Activated T-helper 17 cell treated with anti-CD3 and anti-CD28 coated beads, Interleukin-2, amount 50 U/mL, for 72 hours (primary cell): ENCODE measurements around the gene PYGM. TPM values are rescaled to one million over a fixed set of nuclear protein-coding genes. Genes with fewer than 3 reads are reported as not detected.

Experiments used
- ATAC-seq: fragments of 150-1000 bp; cut with Tn5 transposase; replicated peaks from 2 replicates; pipeline ENCODE4 v1.10.0; 2021; ENCODE audit warnings: mild to moderate bottlenecking, moderate library complexity
- H3K27ac Mint-ChIP-seq: one replicate; pipeline ENCODE4 v1.8.0; 2022; ENCODE audit warnings: mixed read lengths
- H3K27me3 Mint-ChIP-seq: one replicate; pipeline ENCODE4 v1.8.0; 2022; ENCODE audit warnings: mixed read lengths
- H3K36me3 Mint-ChIP-seq: one replicate; pipeline ENCODE4 v1.8.0; 2022; ENCODE audit warnings: low read depth, mild to moderate bottlenecking, mixed read lengths
- H3K4me1 Mint-ChIP-seq: one replicate; pipeline ENCODE4 v1.8.0; 2022; ENCODE audit warnings: mixed read lengths
- H3K4me3 Mint-ChIP-seq: one replicate; pipeline ENCODE4 v1.8.0; 2022; ENCODE audit warnings: mild to moderate bottlenecking, mixed read lengths
- H3K9me3 Mint-ChIP-seq: one replicate; pipeline ENCODE4 v1.8.0; 2022; ENCODE audit warnings: mixed read lengths
- total RNA-seq, 2 donors: library from RNA; stranded (reverse); gene quantifications; one replicate each; pipeline ENCODE4 v1.2.3, GENCODE V29; 2022

Gene PYGM
- total RNA-seq, 2 donors from 2014 or later, result 4.0 to 4.7 TPM

GRCh38 chr11:64796757-64797541, 37.2 kb upstream of the PYGM start:
- H3K27me3 Mint-ChIP-seq, result no peaks in the 10 kb centered on the region
- no peaks in the 10 kb centered on the region for H3K9me3 Mint-ChIP-seq
- H3K4me3 Mint-ChIP-seq, result no peak overlapping the region
- peaks cover 76% of the 10 kb centered on the region for H3K36me3 Mint-ChIP-seq
- H3K27ac Mint-ChIP-seq, result no peak overlapping the region
- no peak for ATAC-seq
- peaks cover 12% of the 10 kb centered on the region for H3K4me1 Mint-ChIP-seq

GRCh38 chr11:64796047-64796756, 36.4 kb upstream of the PYGM start:
- ATAC-seq, result no peak
- H3K4me1 Mint-ChIP-seq, result peaks cover 12% of the 10 kb centered on the region
- H3K27me3 Mint-ChIP-seq, result no peaks in the 10 kb centered on the region
- peaks cover 68% of the 10 kb centered on the region for H3K36me3 Mint-ChIP-seq
- H3K4me3 Mint-ChIP-seq, result no peak overlapping the region
- H3K9me3 Mint-ChIP-seq, result no peaks in the 10 kb centered on the region
- peak overlapping the region; percentile 46 for H3K27ac Mint-ChIP-seq

- Mint-ChIP-seq H3K4me1 (peaks cover 12% of the 10 kb centered on the region), H3K36me3 (peaks cover 71% of the 10 kb centered on the region), H3K9me3 (no peaks in the 10 kb centered on the region), H3K27ac (peak overlapping the region; percentile 29), H3K27me3 (no peaks in the 10 kb centered on the region), H3K4me3 (no peak overlapping the region)
- no peak for ATAC-seq
Observed at GRCh38 chr11:64794526-64794925, 34.8 kb upstream of the PYGM start.

- Mint-ChIP-seq H3K4me3 (no peak overlapping the region), H3K36me3 (peaks cover 66% of the 10 kb centered on the region), H3K27me3 (no peaks in the 10 kb centered on the region), H3K9me3 (no peaks in the 10 kb centered on the region), H3K27ac (peak overlapping the region; percentile 29), H3K4me1 (peaks cover 7% of the 10 kb centered on the region)
- no peak for ATAC-seq
Observed at GRCh38 chr11:64793271-64794160, 33.7 kb upstream of the PYGM start.

- no peak overlapping the region for H3K27ac Mint-ChIP-seq
- H3K27me3 Mint-ChIP-seq, result no peaks in the 10 kb centered on the region
- peaks cover 56% of the 10 kb centered on the region for H3K36me3 Mint-ChIP-seq
- no peaks in the 10 kb centered on the region for H3K9me3 Mint-ChIP-seq
- no peak overlapping the region for H3K4me3 Mint-ChIP-seq
- no peak for ATAC-seq
- peaks cover 7% of the 10 kb centered on the region for H3K4me1 Mint-ChIP-seq
Observed at GRCh38 chr11:64792482-64792881, 32.7 kb upstream of the PYGM start.

- Mint-ChIP-seq H3K4me3 (no peak overlapping the region), H3K27me3 (no peaks in the 10 kb centered on the region), H3K27ac (no peak overlapping the region), H3K36me3 (peaks cover 55% of the 10 kb centered on the region), H3K4me1 (peaks cover 7% of the 10 kb centered on the region), H3K9me3 (no peaks in the 10 kb centered on the region)
- no peak for ATAC-seq
Observed at GRCh38 chr11:64791781-64792291, 32.1 kb upstream of the PYGM start.

- H3K9me3 Mint-ChIP-seq, result no peaks in the 10 kb centered on the region
Observed at GRCh38 chr11:64790205-64791095, 30.7 kb upstream of the PYGM start.

GRCh38 chr11:64789331-64790204, 29.8 kb upstream of the PYGM start:
- Mint-ChIP-seq H3K9me3 (no peaks in the 10 kb centered on the region), H3K4me1 (peaks cover 3% of the 10 kb centered on the region), H3K4me3 (no peak overlapping the region), H3K27ac (no peak overlapping the region), H3K36me3 (peaks cover 32% of the 10 kb centered on the region), H3K27me3 (no peaks in the 10 kb centered on the region)
- no peak for ATAC-seq

More at GRCh38 chr11:64790205-64791095, 30.7 kb upstream of the PYGM start:
- Mint-ChIP-seq H3K4me1 (peaks cover 7% of the 10 kb centered on the region), H3K4me3 (no peak overlapping the region), H3K36me3 (peaks cover 41% of the 10 kb centered on the region), H3K27ac (no peak overlapping the region), H3K27me3 (no peaks in the 10 kb centered on the region)
- no peak for ATAC-seq

- Mint-ChIP-seq H3K27ac (no peak overlapping the region), H3K9me3 (no peaks in the 10 kb centered on the region), H3K27me3 (no peaks in the 10 kb centered on the region), H3K4me1 (no peaks in the 10 kb centered on the region), H3K4me3 (no peak overlapping the region), H3K36me3 (peaks cover 23% of the 10 kb centered on the region)
- ATAC-seq, result no peak
Observed at GRCh38 chr11:64788321-64789215, 28.8 kb upstream of the PYGM start.

GRCh38 chr11:64787526-64788320, 27.9 kb upstream of the PYGM start:
- Mint-ChIP-seq H3K27me3 (no peaks in the 10 kb centered on the region), H3K4me3 (no peak overlapping the region), H3K4me1 (no peaks in the 10 kb centered on the region), H3K27ac (no peak overlapping the region), H3K9me3 (no peaks in the 10 kb centered on the region), H3K36me3 (peaks cover 19% of the 10 kb centered on the region)
- peak; percentile 79 for ATAC-seq

- Mint-ChIP-seq H3K27ac (no peak overlapping the region), H3K4me1 (no peaks in the 10 kb centered on the region), H3K9me3 (no peaks in the 10 kb centered on the region), H3K36me3 (peaks cover 14% of the 10 kb centered on the region), H3K4me3 (no peak overlapping the region), H3K27me3 (no peaks in the 10 kb centered on the region)
- ATAC-seq, result no peak
Observed at GRCh38 chr11:64786308-64786707, 26.5 kb upstream of the PYGM start.
